Caco-2 (cell line): ENCODE results near the gene ATP13A2. TPM values are rescaled to one million over a fixed set of nuclear protein-coding genes. Genes with fewer than 3 reads are reported as not detected.
A peak's percentile ranks its signal among the peaks of the same experiment; 100 is the strongest.

Experiments used
- BruUV-seq: library from RNA; stranded (reverse); fragments of 400-500 nt; replicated peaks from 2 replicates; lab custom pipeline; 2021; lab: Mats Ljungman, UMichigan
- CTCF ChIA-PET: fragments of 300-600 bp; sonication (Branson Sonifier 250); formaldehyde crosslinking; loops from one replicate; lab custom pipeline; 2022; ENCODE audit warnings: antibody characterized with exemption; lab: Charles Lee
- POLR2A ChIA-PET: fragments of 300-600 bp; sonication (Branson Sonifier 250); formaldehyde crosslinking; loops from one replicate; lab custom pipeline; 2022; ENCODE audit warnings: antibody characterized with exemption; lab: Charles Lee
- DNase-seq, 2 experiments: peaks; one replicate each; pipeline versions ENCODE4 v3.0.0 to v3.0.0-alpha.2; 2020 to 2022
- H3K27me3 ChIP-seq: replicated peaks from 2 replicates; pipeline ENCODE4 v1.6.0; 2011; ENCODE audit warnings: low read length; ENCODE audit not compliant: control insufficient read depth, insufficient read depth
- H3K36me3 ChIP-seq: 2 replicates; pipeline ENCODE4 v1.5.1; 2011; ENCODE audit warnings: low read length; ENCODE audit not compliant: control insufficient read depth, insufficient read depth
- H3K4me1 ChIP-seq: fragments of 250-450 bp; sonication (Bioruptor Pico); 2 replicates; pipeline ENCODE4 v1.5.1; 2020; ENCODE audit warnings: mild to moderate bottlenecking
- H3K4me3 ChIP-seq: 2 replicates; pipeline ENCODE4 v1.5.1; 2011; ENCODE audit warnings: low read depth, mild to moderate bottlenecking, control low read depth, low read length
- H3K9me3 ChIP-seq: fragments of 250-450 bp; sonication (Bioruptor Pico); 2 replicates; pipeline ENCODE4 v1.5.1; 2020; ENCODE audit warnings: mild to moderate bottlenecking, moderate library complexity
- H3K27ac Mint-ChIP-seq: one replicate; pipeline ENCODE4 v1.8.0; 2022; ENCODE audit warnings: mixed read lengths; ENCODE audit not compliant: unreplicated experiment
- H3K27me3 Mint-ChIP-seq: one replicate; pipeline ENCODE4 v1.8.0; 2022; ENCODE audit warnings: mixed read lengths; ENCODE audit not compliant: insufficient read depth, unreplicated experiment
- H3K36me3 Mint-ChIP-seq: one replicate; pipeline ENCODE4 v1.8.0; 2022; ENCODE audit warnings: mild to moderate bottlenecking, mixed read lengths; ENCODE audit not compliant: insufficient read depth, unreplicated experiment
- H3K4me1 Mint-ChIP-seq: one replicate; pipeline ENCODE4 v1.8.0; 2022; ENCODE audit warnings: low read depth, mixed read lengths; ENCODE audit not compliant: unreplicated experiment
- H3K4me3 Mint-ChIP-seq: one replicate; pipeline ENCODE4 v1.8.0; 2022; ENCODE audit warnings: mild to moderate bottlenecking, moderate library complexity, mixed read lengths; ENCODE audit not compliant: unreplicated experiment
- H3K9me3 Mint-ChIP-seq: one replicate; pipeline ENCODE4 v1.8.0; 2022; ENCODE audit warnings: mixed read lengths; ENCODE audit not compliant: unreplicated experiment
- intact Hi-C: fragments of 100-400 bp; cut with micrococcal nuclease; formaldehyde crosslinking; loops from one replicate; pipeline ENCODE4 v1.10.0; 2022; ENCODE audit not compliant: unreplicated experiment
- total RNA-seq: library from RNA; stranded (reverse); gene quantifications from 2 replicates; pipeline ENCODE4 v1.2.3, GENCODE V29; 2022
- TF ChIP-seq, protein P1 (sequence below), 2 experiments: fragments of 200-600 bp in 1 of 2; IDR thresholded peaks; 1 replicate in 1 of 2; 2 replicates in 1 of 2; pipeline versions ENCODE4 v1.5.1 to v1.8.0; 2011 to 2022; ENCODE audit warnings: antibody characterized with exemption in 1 of 2, control low read depth in 1 of 2, inconsistent platforms in 1 of 2, low read depth in 1 of 2, low read length in 1 of 2, mild to moderate bottlenecking in 1 of 2, moderate library complexity in 1 of 2; ENCODE audit not compliant: insufficient read depth in 1 of 2, severe bottlenecking in 1 of 2, unreplicated experiment in 1 of 2

ATP13A2 gene
- total RNA-seq, 1 experiment from 2014 or later = 58.4 TPM

DNA sequence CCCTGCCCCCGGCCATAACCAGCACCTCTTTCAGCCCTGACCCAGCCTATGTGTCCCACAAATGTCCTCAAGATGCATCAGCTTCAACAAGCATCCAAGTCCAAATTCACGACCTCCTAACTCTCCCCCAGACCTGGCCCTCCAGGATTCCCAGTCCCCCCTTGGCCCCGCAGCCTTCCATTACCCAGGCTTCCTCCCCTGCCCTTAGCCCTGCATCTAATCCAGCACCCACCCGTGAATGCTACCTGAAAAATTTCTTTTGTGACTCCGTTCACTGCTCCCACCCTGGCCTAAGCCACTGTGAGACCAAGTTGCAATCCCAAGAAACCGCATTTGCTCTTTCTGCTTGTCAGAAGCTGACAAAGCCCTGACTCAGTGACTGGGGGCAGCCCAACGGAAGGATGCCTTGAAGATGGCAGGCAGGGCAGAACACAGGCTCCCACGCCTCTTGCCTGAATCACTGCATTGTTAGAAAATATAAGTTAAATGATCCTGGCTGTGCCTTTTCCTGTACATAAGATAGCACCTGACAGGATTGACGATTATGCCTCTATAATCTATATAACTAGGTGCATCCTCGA is 30.4 kb downstream of the ATP13A2 start:
- intact Hi-C loops = no loop called here
- TF ChIP-seq, protein P1, sequence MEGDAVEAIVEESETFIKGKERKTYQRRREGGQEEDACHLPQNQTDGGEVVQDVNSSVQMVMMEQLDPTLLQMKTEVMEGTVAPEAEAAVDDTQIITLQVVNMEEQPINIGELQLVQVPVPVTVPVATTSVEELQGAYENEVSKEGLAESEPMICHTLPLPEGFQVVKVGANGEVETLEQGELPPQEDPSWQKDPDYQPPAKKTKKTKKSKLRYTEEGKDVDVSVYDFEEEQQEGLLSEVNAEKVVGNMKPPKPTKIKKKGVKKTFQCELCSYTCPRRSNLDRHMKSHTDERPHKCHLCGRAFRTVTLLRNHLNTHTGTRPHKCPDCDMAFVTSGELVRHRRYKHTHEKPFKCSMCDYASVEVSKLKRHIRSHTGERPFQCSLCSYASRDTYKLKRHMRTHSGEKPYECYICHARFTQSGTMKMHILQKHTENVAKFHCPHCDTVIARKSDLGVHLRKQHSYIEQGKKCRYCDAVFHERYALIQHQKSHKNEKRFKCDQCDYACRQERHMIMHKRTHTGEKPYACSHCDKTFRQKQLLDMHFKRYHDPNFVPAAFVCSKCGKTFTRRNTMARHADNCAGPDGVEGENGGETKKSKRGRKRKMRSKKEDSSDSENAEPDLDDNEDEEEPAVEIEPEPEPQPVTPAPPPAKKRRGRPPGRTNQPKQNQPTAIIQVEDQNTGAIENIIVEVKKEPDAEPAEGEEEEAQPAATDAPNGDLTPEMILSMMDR (IDR thresholded peaks at IDR 0.05; ENCODE audit: insufficient read depth in 1 of 2, low read depth in 1 of 2, low read length in 1 of 2, severe bottlenecking in 1 of 2, unreplicated experiment in 1 of 2) = no peak
- Mint-ChIP-seq H3K36me3 (no peaks in the 10 kb centered on the region), H3K4me3 (peak overlapping the region; percentile 63), H3K9me3 (no peaks in the 10 kb centered on the region), H3K27me3 (no peaks in the 10 kb centered on the region), H3K4me1 (peaks cover 16% of the 10 kb centered on the region), H3K27ac (peak overlapping the region; percentile 13)
- no peaks in the 10 kb centered on the region for H3K9me3 ChIP-seq
- POLR2A ChIA-PET = interaction anchor here (0.7 kb wide), 1 partner anchor 33 kb away, joined by 14 read pairs; no protein-coding TSS in a partner anchor
- H3K4me3 ChIP-seq = no peak overlapping the region
- H3K36me3 ChIP-seq = no peaks in the 10 kb centered on the region
- BruUV-seq = no TSS peak
- H3K4me1 ChIP-seq = no peaks in the 10 kb centered on the region
- no peak for DNase-seq
- H3K27me3 ChIP-seq = no peaks in the 10 kb centered on the region
- CTCF ChIA-PET = interaction anchor here (0.6 kb wide), 1 partner anchor 672 kb away, joined by 3 read pairs; no protein-coding TSS in a partner anchor

DNA sequence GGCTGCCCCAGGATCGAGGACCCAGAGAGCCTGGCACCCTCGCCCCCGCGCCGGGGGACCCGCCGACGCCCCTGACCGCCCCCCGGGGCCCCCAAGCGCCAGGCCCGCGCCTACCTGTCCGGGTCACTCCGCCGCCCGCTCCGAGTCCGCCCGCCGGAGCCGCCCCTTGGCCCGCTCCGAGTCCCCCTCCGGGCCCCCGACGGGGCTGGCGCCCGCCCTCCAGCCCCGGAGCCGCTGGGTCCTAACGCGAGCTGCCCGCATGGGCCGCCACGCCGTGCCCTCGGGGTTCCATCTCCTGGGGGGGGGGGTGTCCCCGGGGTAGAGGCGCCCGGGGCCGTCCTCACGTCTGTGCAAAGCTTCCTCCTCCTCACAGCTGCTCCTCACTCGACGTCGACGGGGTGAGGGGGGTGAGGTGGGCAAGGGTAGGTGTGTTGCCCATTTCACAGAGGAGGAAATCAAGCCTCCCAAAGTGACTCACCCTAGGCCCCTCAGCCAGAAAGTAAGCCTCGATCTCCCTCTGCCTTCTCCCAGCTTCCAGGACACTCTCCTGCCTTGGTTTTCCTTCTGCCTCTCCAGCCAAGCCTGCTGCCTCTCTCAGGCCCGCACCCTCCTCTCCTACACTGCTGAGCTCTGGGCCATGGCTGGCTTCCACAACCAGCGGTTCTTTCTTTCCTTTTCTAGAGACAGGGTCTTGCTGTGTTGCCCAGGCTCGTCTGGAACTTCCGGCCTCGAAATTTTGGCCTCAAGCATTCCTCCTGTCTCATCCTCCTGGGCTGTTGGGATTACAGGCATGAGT is 31.1 kb downstream of the ATP13A2 start, which contains the start of gene MFAP2:
Gene MFAP2, minus strand, starts transcription at position 148 of the 796 bp plus-strand sequence. CDS start 2,347 bp downstream, outside the sequence.
- Histone ChIP-seq H3K4me1 (no peaks in the 10 kb centered on the region), H3K27me3 (no peaks in the 10 kb centered on the region), H3K36me3 (no peaks in the 10 kb centered on the region), H3K4me3 (peak within 1 kb of the TSS; percentile 47), H3K9me3 (no peaks in the 10 kb centered on the region)
- Mint-ChIP-seq H3K27me3 (no peaks in the 10 kb centered on the region), H3K36me3 (no peaks in the 10 kb centered on the region), H3K4me3 (peak within 1 kb of the TSS; percentile 63), H3K4me1 (peaks cover 16% of the 10 kb centered on the region), H3K9me3 (no peaks in the 10 kb centered on the region), H3K27ac (peak within 1 kb of the TSS; percentile 13)
- ChIA-PET CTCF (interaction anchor here (0.6 kb wide), 2 partner anchors 30 to 672 kb away, joined by 3 read pairs; no protein-coding TSS in a partner anchor), POLR2A (no interaction called here)
- DNase-seq = peak in 1 of 2 experiments; percentile 35
- intact Hi-C loops = no loop called here
- BruUV-seq = no TSS peak
- TF ChIP-seq, protein P1 (IDR thresholded peaks at IDR 0.05; ENCODE audit: insufficient read depth in 1 of 2, low read depth in 1 of 2, low read length in 1 of 2, severe bottlenecking in 1 of 2, unreplicated experiment in 1 of 2) = no peak

DNA sequence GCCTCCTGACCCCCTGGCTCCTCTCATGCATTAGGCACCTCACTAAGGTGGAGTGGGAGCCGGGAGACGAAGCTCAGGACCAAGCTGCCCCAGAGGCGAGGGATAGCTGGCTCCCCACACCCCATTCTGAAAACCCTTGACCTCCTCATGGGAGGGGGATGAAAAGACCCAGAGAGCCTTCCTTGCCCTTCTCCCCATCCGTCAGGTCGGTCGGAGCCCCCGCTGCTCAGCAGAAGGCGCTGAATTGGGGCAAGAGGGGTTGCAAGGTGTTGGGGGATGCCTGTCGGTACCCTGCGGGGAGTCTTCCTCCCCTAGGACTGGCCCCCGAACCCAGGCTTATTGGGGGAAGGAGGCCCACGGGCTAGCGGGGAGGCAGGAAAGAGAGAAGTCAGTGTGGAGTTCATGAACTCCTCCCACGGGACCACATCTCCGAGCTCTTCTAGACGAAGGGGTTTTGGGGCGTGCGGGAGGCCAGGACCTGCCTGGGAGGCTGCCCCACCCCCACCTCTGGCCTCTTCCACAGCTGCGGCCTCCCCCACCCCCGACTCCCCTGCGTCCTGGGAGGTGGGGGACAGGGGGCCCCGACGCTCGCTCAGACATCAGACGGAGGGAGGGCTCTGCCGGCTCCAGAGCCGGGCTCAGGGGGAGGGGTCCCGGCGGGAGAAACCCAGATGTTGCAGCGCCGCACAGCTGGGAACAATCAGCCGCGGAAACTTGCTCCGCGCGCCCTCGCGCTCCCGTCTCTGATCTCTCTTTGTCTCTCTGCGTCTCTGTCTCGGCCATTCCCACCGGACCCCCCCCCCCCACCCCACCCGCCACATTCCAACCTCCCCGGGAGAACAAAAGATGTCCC is 32.0 kb downstream of the ATP13A2 start:
- CTCF ChIA-PET = no interaction called here
- Mint-ChIP-seq H3K36me3 (no peaks in the 10 kb centered on the region), H3K27ac (no peak overlapping the region), H3K4me1 (peaks cover 16% of the 10 kb centered on the region), H3K4me3 (peak overlapping the region; percentile 63), H3K9me3 (no peaks in the 10 kb centered on the region), H3K27me3 (no peaks in the 10 kb centered on the region)
- Histone ChIP-seq H3K4me1 (no peaks in the 10 kb centered on the region), H3K36me3 (no peaks in the 10 kb centered on the region), H3K9me3 (no peaks in the 10 kb centered on the region), H3K4me3 (peak overlapping the region; percentile 47), H3K27me3 (no peaks in the 10 kb centered on the region)
- TF ChIP-seq, protein P1 (IDR thresholded peaks at IDR 0.05; ENCODE audit: insufficient read depth in 1 of 2, low read depth in 1 of 2, low read length in 1 of 2, severe bottlenecking in 1 of 2, unreplicated experiment in 1 of 2) = no peak
- no TSS peak for BruUV-seq
- DNase-seq = no peak
- POLR2A ChIA-PET = no interaction called here
- intact Hi-C loops = no loop called here
